Hepatocyte (in vitro differentiated cells): Measurements from ENCODE around the gene BARHL1.

ENCODE experiments used
- CTCF ChIP-seq: fragments of 200-600 bp; sonication (generic); IDR thresholded peaks from 2 replicates; pipeline ENCODE4 v1.5.1; 2016; ENCODE audit warnings: antibody characterized with exemption, mild to moderate bottlenecking; ENCODE audit not compliant: poor library complexity
- EZH2 ChIP-seq: fragments of 200-600 bp; sonication (generic); IDR thresholded peaks from 2 replicates; pipeline ENCODE4 v1.6.1; 2016; ENCODE audit warnings: antibody characterized with exemption, mild to moderate bottlenecking, borderline replicate concordance
- EZH2phosphoT487 ChIP-seq: fragments of 200-600 bp; sonication (generic); IDR thresholded peaks from one replicate; pipeline ENCODE4 v1.6.1; 2018; ENCODE audit warnings: antibody characterized with exemption, mild to moderate bottlenecking, low read depth, moderate library complexity; ENCODE audit not compliant: unreplicated experiment, severe bottlenecking

GRCh38 chr9:132582276-132582785 lies at the start of gene BARHL1:
- TF ChIP-seq CTCF: no peak
- no peak for TF ChIP-seq EZH2
- TF ChIP-seq EZH2phosphoT487: no peak
